Upper lobe of left lung (tissue), 4 donors: ENCODE measurements around the gene BORCS5.

Source experiments
- CTCF ChIP-seq, 6 experiments: fragments of 450-650 bp in 4 of 6; fragments of 200-600 bp in 2 of 6; sonication (generic) in 2 of 6; IDR thresholded peaks; one replicate each; pipeline ENCODE4 v1.5.1; 2016 to 2019; ENCODE audit warnings: antibody characterized with exemption in 6 of 6
- EP300 ChIP-seq, 4 donors: sonication (generic); formaldehyde crosslinking; IDR thresholded peaks; one replicate each; pipeline ENCODE4 v1.5.1; 2017; ENCODE audit warnings: antibody characterized with exemption in 4 of 4, control low read depth in 2 of 4
- POLR2A ChIP-seq, 4 donors: fragments of 450-650 bp; IDR thresholded peaks; one replicate each; pipeline ENCODE4 v1.5.1; 2016 to 2017; ENCODE audit warnings: antibody characterized with exemption in 4 of 4, mild to moderate bottlenecking in 2 of 4
- POLR2AphosphoS5 ChIP-seq, 2 donors: sonication (generic); formaldehyde crosslinking; IDR thresholded peaks; one replicate each; pipeline ENCODE4 v1.5.1; 2017; ENCODE audit warnings: antibody characterized with exemption in 2 of 2

GRCh38 chr12:12427568-12427967 is 70.7 kb downstream of the BORCS5 start:
- TF ChIP-seq POLR2A (IDR thresholded peaks at IDR 0.05) (no peak), POLR2AphosphoS5 (IDR thresholded peaks at IDR 0.05) (no peak), CTCF (IDR thresholded peaks at IDR 0.05) (no peak), EP300 (IDR thresholded peaks at IDR 0.05) (no peak)
